GM12801 (cell line): ENCODE results near the gene PRR18.

Experiments
- TF ChIP-seq, protein P1 (sequence below): IDR thresholded peaks from one replicate; pipeline ENCODE4 v1.5.1; 2011; ENCODE audit warnings: control low read depth; ENCODE audit not compliant: insufficient read length; ENCODE audit errors: extremely low read depth

Gene PRR18

DNA sequence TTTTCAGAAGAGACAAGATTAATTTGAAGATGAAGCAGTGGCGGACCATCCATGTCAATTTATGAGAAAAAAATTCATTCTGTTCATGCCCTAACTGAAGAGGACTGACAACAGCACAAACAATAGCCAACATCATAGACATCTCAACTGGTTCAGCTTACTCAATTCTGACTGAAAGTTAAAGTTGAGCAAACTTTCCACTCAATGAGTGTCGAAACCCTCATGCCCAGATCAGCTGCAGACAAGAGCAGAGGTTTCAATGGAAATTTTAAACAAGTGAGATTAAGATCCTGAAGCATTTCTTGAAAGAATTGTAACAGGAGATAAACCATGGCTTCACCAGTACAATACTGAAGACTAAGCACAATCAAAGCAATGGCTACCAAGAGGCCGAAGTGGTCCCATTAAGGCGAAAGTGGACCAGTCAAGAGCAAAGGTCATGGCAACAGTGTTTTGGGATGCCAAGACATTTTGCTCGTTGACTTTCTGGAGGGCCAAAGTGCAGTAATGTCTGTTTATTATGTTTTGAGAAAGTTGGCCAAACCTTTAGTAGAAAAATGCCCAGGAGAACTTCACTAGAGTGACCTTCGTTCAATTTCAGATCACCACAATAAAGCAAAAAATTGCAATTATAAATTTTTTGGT lies 40.2 kb upstream of the PRR18 start:
- TF ChIP-seq, protein P1, sequence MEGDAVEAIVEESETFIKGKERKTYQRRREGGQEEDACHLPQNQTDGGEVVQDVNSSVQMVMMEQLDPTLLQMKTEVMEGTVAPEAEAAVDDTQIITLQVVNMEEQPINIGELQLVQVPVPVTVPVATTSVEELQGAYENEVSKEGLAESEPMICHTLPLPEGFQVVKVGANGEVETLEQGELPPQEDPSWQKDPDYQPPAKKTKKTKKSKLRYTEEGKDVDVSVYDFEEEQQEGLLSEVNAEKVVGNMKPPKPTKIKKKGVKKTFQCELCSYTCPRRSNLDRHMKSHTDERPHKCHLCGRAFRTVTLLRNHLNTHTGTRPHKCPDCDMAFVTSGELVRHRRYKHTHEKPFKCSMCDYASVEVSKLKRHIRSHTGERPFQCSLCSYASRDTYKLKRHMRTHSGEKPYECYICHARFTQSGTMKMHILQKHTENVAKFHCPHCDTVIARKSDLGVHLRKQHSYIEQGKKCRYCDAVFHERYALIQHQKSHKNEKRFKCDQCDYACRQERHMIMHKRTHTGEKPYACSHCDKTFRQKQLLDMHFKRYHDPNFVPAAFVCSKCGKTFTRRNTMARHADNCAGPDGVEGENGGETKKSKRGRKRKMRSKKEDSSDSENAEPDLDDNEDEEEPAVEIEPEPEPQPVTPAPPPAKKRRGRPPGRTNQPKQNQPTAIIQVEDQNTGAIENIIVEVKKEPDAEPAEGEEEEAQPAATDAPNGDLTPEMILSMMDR: no peak

DNA sequence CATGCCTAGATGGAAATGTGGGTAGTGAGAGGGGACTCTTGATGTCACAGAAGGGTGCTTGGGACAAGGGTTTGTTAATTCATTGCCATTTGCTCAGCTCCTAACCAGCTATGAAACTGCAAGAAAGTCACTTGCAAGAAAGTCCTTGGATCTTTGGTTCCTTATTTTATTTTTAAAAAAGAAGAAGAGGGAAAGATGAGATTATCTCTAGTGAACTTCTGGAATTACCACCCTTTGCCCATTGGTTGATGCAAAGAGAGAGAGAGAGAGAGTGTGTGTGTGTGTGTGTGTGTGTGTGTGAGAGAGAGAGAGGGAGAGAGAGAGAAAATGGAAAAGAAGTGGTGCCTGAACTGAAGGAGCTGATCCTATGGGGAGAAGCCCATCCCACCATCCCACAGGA lies 38.8 kb upstream of the PRR18 start:
- TF ChIP-seq, protein P1: no peak

DNA sequence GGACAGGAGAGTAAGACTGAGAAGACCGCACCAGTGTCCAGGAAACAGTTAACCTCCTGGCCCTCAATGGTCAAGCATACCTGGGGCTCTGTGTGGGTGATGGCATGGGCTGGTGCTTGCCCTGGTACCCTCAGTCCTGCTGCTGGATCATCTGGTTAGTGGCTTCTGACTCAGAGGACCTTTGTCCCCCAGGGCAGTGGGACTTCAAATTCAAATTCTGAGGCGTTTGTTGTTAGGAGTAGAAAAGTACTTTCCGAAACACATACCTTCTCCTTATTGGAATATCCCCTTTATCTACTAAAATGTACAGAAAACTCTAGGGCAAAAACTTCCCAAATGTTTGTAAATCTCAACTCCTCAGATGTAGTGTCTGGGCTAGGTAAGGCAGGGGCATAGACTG lies 38.3 kb upstream of the PRR18 start:
- TF ChIP-seq, protein P1: no peak

DNA sequence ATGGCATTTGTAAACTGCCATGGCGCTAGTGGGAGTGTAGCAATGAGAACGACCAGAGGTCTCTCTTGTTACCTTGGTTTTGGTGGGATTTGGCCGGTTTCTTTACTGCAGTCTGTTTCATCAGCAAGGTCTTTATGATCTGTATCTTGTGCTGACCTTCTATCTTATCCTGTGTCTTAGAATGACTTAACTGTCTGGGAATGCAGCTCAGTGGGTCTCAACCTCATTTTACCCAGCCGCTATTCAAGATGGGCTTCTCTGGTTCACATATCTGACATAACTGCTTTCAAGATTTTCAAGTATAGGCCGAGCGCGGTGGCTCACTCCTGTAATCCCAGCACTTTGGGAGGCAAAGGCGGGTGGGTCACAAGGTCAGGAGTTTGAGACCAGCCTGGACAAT lies 36.0 kb upstream of the PRR18 start:
- TF ChIP-seq, protein P1: no peak

DNA sequence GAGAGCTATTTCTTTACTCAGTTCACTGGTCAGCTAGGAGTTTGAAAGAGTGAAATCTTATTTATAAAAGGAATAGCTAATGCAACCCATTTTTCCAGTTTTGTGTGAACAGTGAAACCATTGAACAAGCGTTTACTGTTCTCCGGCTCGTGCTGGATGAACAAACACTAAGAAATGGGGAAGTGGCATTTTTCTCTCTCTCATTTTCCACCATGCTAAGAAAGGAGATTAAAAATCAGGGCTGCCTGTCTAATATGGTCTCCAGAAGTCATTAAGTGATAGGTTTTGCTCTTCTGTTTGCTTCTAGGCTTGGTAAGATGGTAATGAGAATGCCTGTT lies 34.9 kb upstream of the PRR18 start:
- TF ChIP-seq, protein P1: no peak

DNA sequence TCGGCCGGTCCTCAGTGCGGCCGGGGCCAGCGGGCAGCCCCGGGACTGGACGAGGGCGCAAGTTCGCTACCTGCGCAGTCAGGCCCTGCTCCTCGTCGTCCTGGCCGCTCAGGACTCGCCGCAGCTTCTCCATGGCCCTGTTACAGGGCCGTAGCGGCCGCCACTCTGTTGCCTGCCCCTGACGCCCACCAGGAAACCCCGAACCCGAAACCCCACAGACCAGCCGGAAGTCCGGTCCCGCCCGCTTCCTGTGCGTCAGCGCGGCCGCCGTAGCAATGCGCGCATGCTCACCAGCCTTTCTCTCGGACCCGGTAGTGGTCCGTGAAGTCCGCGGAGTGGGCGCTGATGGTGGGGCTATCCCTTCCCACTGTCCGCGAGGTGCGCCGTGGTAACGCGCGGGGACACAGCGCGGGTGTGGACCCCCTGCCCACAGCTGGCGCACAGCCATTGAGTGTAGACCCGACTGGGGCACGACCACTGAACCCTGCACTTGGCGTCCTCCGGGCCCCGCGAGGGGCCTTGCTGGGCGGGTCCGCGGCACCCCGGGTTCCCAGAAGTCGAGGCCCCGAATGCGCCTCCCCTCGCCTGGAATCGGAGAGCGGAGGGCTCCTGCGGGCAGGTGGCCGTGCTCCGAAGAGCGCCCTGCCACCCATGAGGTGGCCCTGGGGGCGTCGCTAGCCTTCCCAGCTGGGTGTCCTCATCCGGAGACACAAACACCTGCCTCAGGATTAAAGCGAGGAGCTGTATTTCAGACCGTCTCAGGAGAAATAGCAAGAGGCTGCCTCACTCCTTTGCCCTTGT lies 34.4 kb upstream of the PRR18 start, which contains the start of gene SFT2D1:
TSS of gene SFT2D1 (minus strand) at position 197 of the 801 bp plus-strand sequence. CDS start at position 133, 64 bp downstream.
- TF ChIP-seq, protein P1: no peak

DNA sequence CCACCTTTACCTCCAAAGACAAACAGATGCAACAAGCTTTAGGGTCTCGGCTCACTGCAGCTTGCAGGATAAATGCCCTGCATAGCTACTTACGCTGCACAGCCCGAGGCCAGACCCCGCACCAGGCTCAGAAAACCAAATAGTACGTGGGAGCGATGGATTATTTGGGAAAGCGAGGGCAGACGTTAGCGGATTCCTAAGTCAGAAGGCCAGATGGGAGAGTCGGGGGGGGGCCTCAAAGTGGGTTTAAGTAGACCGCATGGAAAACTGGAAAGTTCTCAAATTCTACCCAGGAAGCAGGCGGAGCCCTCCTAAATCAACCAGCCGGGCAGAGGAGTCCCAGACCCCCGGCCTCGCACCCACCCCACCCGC lies 33.8 kb upstream of the PRR18 start:
- TF ChIP-seq, protein P1: no peak
